BE2C (cell line): Measurements from ENCODE around the gene GNG4.
"Not testable (repeated sequence)": the region's sequence is repeated elsewhere in the genome, so short reads cannot be mapped to it uniquely, and the experiment has no call there.

ENCODE experiments used
- DNase-seq: peaks from one replicate; pipeline ENCODE4 v3.0.0-alpha.2; 2020
- H3K27me3 ChIP-seq: fragments of 250-450 bp; sonication (Bioruptor Pico); 2 replicates; pipeline ENCODE4 v1.5.1; 2020; ENCODE audit warnings: mild to moderate bottlenecking
- H3K36me3 ChIP-seq: fragments of 250-450 bp; sonication (Bioruptor Pico); 2 replicates; pipeline ENCODE4 v1.5.1; 2020; ENCODE audit warnings: mild to moderate bottlenecking
- H3K4me1 ChIP-seq: fragments of 250-450 bp; sonication (Bioruptor Pico); 2 replicates; pipeline ENCODE4 v1.5.1; 2020
- H3K4me3 ChIP-seq: 2 replicates; pipeline ENCODE4 v1.5.1; 2011; ENCODE audit warnings: low read depth, low read length
- H3K9me3 ChIP-seq: fragments of 250-450 bp; sonication (Bioruptor Pico); 2 replicates; pipeline ENCODE4 v1.5.1; 2020
- TF ChIP-seq, protein P1 (sequence below): IDR thresholded peaks from 2 replicates; pipeline ENCODE4 v1.5.1; 2012; ENCODE audit warnings: mild to moderate bottlenecking, low read depth, low read length

Gene GNG4

DNA sequence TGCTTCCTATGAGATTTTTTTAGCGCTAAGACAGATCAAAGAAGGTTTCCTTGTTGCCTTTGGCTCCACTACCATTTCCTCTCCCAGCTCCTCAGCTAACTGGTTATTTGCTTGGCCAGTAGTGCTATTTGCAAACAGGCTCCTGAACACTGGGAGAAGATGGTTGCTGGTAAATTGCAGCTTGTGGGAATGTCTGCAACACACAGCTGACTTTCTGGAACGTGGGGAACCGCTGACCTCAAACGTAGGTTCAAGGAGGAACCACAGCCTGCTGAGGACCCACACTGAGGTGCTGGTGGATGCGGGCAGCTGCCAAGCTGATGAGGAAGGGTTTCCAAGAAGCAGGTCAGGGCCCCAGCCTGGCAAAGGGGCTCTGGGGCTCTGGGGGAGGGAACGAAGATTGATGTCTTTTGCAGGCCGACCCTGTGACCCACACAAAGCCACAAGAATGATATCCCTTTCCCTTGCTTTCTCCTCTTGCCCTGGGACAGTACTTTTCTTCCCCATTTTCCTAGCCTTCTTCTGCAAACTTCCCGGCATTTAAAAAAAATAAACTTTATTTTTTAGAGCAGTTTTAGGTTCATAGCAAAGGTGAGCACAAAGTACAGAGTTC is 24.8 kb downstream of the GNG4 start:
- TF ChIP-seq, protein P1, sequence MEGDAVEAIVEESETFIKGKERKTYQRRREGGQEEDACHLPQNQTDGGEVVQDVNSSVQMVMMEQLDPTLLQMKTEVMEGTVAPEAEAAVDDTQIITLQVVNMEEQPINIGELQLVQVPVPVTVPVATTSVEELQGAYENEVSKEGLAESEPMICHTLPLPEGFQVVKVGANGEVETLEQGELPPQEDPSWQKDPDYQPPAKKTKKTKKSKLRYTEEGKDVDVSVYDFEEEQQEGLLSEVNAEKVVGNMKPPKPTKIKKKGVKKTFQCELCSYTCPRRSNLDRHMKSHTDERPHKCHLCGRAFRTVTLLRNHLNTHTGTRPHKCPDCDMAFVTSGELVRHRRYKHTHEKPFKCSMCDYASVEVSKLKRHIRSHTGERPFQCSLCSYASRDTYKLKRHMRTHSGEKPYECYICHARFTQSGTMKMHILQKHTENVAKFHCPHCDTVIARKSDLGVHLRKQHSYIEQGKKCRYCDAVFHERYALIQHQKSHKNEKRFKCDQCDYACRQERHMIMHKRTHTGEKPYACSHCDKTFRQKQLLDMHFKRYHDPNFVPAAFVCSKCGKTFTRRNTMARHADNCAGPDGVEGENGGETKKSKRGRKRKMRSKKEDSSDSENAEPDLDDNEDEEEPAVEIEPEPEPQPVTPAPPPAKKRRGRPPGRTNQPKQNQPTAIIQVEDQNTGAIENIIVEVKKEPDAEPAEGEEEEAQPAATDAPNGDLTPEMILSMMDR, result no peak
- Histone ChIP-seq H3K36me3 (peaks cover 11% of the 10 kb centered on the region; the same call in 1 of the 2 replicates), H3K27me3 (no peaks in the 10 kb centered on the region), H3K4me1 (no peaks in the 10 kb centered on the region), H3K4me3 (no peak overlapping the region), H3K9me3 (no peaks in the 10 kb centered on the region)
- DNase-seq, result no peak

DNA sequence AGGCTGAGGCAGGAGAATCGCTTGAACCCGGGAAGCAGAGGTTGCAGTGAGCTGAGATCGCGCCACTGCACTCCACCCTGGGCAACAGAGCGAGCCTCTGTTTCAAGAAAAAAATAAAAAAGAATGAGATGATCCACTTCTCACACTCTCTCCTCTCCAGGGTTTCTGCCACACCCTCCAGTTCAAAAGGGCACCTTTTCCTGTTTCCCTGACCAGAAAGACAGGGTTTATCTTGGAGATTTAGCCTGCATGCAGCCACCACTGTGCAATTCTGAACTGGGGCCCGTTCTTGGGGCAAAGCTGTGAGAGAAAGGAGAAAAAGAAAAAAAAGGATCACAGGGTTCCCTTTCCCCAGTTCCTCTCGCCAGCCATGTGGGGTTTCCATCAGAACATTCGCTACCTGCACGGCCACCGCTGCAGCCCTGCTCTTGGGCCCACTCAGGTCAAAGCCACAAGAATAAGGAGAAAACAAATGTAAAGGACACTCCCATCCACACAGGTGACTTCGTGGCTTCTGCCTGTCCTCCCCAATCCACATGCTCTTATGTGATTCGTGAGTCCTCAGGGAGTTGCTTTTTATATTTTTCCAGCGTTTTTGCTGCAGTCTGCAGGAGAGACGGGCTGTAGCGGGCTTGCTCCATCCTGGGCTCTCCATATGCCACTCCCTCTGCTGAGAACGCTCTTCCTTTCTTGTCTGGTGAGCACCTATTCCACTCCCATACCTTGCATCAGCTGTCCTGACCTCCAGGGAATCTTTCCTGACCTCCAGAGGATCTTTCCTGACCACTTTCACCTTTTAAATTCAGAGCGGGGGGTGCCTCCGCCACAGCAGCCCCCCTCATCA is 26.4 kb downstream of the GNG4 start:
- Histone ChIP-seq H3K27me3 (no peaks in the 10 kb centered on the region), H3K9me3 (no peaks in the 10 kb centered on the region), H3K4me1 (no peaks in the 10 kb centered on the region), H3K36me3 (peaks cover 11% of the 10 kb centered on the region; the same call in 1 of the 2 replicates), H3K4me3 (no peak overlapping the region)
- DNase-seq, result no peak
- TF ChIP-seq, protein P1, result no peak

DNA sequence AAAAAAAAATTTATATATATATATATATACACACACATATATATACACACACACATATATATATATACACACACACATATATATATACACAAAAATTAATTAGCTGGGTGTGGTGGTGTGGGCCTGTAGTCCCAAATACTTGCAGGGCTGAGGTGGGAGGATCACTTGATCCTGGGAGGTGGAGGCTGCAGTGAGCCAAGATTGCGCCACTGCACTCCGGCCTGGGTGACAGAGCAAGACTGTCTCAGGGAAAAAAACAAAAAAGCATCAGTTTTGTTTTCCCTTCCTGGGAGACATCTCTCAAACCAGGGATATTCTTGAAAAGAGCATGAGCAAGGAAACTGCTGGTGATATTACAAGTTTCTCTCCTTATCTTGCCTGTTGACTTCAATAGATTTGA is 30.4 kb downstream of the GNG4 start:
- not testable (repeated sequence) for H3K36me3 ChIP-seq, H3K9me3 ChIP-seq, H3K4me3 ChIP-seq, H3K4me1 ChIP-seq, H3K27me3 ChIP-seq, DNase-seq

DNA sequence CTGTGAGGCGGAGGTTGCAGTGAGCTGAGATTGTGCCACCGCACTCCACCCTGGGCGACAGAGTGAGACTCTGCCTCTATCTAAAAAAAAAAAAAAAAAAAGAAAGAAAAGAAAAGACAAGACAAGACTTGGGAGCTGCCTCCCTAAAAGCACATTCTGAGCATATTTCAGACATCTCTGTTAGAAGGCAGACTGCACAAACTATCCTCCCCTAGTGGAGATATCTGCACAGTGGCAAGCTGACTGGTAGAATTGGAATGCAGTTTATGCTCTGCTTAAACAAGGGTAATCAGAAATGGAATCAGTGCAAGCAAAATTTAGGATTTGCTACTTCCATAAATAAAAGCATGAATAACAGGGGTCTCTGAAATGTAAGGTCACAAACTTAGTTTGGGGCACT is 31.8 kb downstream of the GNG4 start:
- TF ChIP-seq, protein P1, result 0 out of 2 replicates have a peak, but pooled peaks have one; percentile 21
- H3K4me3 ChIP-seq, result no peak overlapping the region
- no peaks in the 10 kb centered on the region for H3K27me3 ChIP-seq
- H3K4me1 ChIP-seq, result no peaks in the 10 kb centered on the region
- no peaks in the 10 kb centered on the region for H3K9me3 ChIP-seq
- peaks cover 3% of the 10 kb centered on the region for H3K36me3 ChIP-seq
- DNase-seq, result no peak

DNA sequence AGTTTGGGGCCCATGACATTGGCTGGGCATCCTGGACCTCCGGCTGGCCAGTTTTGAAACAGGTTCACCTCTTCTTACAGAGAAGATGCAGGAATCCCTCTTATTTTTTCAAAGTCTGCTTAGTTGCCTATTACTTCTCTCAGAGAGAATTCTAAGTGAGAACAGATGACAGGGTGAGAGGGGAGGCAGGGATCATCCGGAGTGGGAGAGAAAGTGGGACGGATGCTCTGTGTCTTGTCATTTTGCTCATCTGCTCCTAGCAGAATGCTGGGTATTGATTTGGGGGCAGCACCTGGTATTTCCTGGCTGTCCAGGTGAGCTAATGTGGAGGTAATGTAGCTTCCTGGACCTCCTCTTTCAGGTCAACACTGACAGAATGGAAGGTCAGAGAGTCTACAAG is 32.4 kb downstream of the GNG4 start:
- no peaks in the 10 kb centered on the region for H3K27me3 ChIP-seq
- no peaks in the 10 kb centered on the region for H3K9me3 ChIP-seq
- H3K36me3 ChIP-seq, result peaks cover 3% of the 10 kb centered on the region
- no peaks in the 10 kb centered on the region for H3K4me1 ChIP-seq
- H3K4me3 ChIP-seq, result no peak overlapping the region
- TF ChIP-seq, protein P1, result no peak
- no peak for DNase-seq

DNA sequence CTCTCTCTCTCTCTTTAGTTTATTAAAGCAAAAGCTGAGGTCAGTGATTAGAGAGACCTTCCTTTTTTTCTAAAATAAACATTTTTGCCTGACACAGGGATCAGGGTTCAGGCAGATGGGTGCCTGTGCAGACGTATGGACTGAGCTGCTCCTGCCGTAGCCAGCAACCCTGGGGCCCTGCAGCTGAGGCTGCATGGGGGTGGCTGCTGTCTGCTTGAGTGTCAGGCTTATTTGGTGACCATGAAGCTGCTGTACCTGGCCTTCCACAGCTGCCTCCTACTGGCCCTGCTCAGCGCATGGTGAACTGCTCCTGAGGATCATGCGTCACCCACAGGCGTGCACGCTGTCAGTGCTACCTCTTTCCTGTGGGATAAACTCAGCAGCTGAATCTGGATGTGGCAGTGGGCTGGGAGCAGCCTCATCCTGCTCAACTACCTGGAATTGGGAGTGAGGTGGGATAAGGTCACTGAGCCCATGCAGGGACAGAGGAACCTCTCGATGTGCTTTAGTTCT is 35.1 kb downstream of the GNG4 start:
- Histone ChIP-seq H3K9me3 (no peaks in the 10 kb centered on the region), H3K36me3 (peaks cover 6% of the 10 kb centered on the region), H3K27me3 (no peaks in the 10 kb centered on the region), H3K4me1 (no peaks in the 10 kb centered on the region), H3K4me3 (no peak overlapping the region)
- DNase-seq, result no peak
- TF ChIP-seq, protein P1, result no peak
